Smooth muscle cell (in vitro differentiated cells): ENCODE data around the gene CNTNAP2. TPM values are rescaled to one million over a fixed set of nuclear protein-coding genes. Genes with fewer than 3 reads are reported as not detected.

Experiments
- DNase-seq: peaks from one replicate; lab custom pipeline; 2025; ENCODE audit not compliant: unreplicated experiment; lab: John Stamatoyannopoulos, UW
- H2AFZ ChIP-seq: fragments of 200-600 bp; sonication (generic); 2 replicates; pipeline ENCODE4 v1.6.0; 2016; ENCODE audit warnings: antibody characterized with exemption, low read depth, mild to moderate bottlenecking
- H3F3A ChIP-seq: fragments of 200-600 bp; sonication (generic); 2 replicates; pipeline ENCODE4 v1.6.0; 2017; ENCODE audit warnings: antibody characterized with exemption, low read depth
- H3K27ac ChIP-seq: fragments of 200-600 bp; sonication (generic); 2 replicates; pipeline ENCODE4 v1.5.1; 2016; ENCODE audit warnings: low read depth, mild to moderate bottlenecking
- H3K27me3 ChIP-seq: fragments of 200-600 bp; sonication (generic); 2 replicates; pipeline ENCODE4 v1.6.1; 2016; ENCODE audit warnings: low read depth, mild to moderate bottlenecking
- H3K36me3 ChIP-seq: fragments of 200-600 bp; sonication (generic); 2 replicates; pipeline ENCODE4 v1.5.1; 2016; ENCODE audit warnings: low read depth
- H3K4me1 ChIP-seq: fragments of 200-600 bp; sonication (generic); 2 replicates; pipeline ENCODE4 v1.5.1; 2016; ENCODE audit warnings: low read depth
- H3K4me2 ChIP-seq: fragments of 200-600 bp; sonication (generic); 2 replicates; pipeline ENCODE4 v1.6.0; 2016; ENCODE audit warnings: mild to moderate bottlenecking
- H3K4me3 ChIP-seq: fragments of 200-600 bp; sonication (generic); 2 replicates; pipeline ENCODE4 v1.5.1; 2016; ENCODE audit warnings: mild to moderate bottlenecking
- H3K79me2 ChIP-seq: fragments of 200-600 bp; sonication (generic); 2 replicates; pipeline ENCODE4 v1.6.0; 2016; ENCODE audit warnings: low read depth, mild to moderate bottlenecking
- H3K9ac ChIP-seq: fragments of 200-600 bp; sonication (generic); 2 replicates; pipeline ENCODE4 v1.6.0; 2016; ENCODE audit warnings: low read depth
- H3K9me3 ChIP-seq: fragments of 200-600 bp; sonication (generic); replicated peaks from 2 replicates; pipeline ENCODE4 v1.5.1; 2016; ENCODE audit warnings: low read depth
- H4K20me1 ChIP-seq: fragments of 200-600 bp; sonication (generic); 2 replicates; pipeline ENCODE4 v1.6.0; 2016; ENCODE audit warnings: low read depth
- CTCF ChIP-seq: fragments of 200-600 bp; sonication (generic); IDR thresholded peaks from 2 replicates; pipeline ENCODE4 v1.5.1; 2017; ENCODE audit warnings: borderline replicate concordance, mild to moderate bottlenecking, antibody characterized with exemption; ENCODE audit not compliant: insufficient read depth, poor library complexity, severe bottlenecking
- WGBS: methylation state at CpG from one replicate; pipeline ENCODE4 v1.1.7; 2016; ENCODE audit warnings: low lambda C conversion rate; 5-methylcytosine and 5-hydroxymethylcytosine counted together
- polyA plus RNA-seq: library from polyadenylated mRNA; unstranded; fragments of >200 nt; fragmentation: Nextera tagmentation; extraction: Ambion mirVana; gene quantifications from 2 replicates; pipeline ENCODE4 v1.2.1, GENCODE V29; 2016
- total RNA-seq: library from RNA; depleted of rRNA; stranded (reverse); fragments of >200 nt; gene quantifications from 2 replicates; pipeline ENCODE4 v1.2.3, GENCODE V29; 2014

The CNTNAP2 gene
- total and polyA plus RNA-seq, 2 experiments from 2014 or later = 1.7 to 9.0 TPM

- Histone ChIP-seq H3K4me2 (no peak overlapping the region), H3K36me3 (no peaks in the 10 kb centered on the region), H3K79me2 (no peaks in the 10 kb centered on the region), H3F3A (no peaks in the 10 kb centered on the region), H2AFZ (no peak overlapping the region), H3K4me3 (no peak overlapping the region), H3K9me3 (no peaks in the 10 kb centered on the region), H3K27ac (no peak overlapping the region), H4K20me1 (no peaks in the 10 kb centered on the region), H3K9ac (no peak overlapping the region), H3K4me1 (no peaks in the 10 kb centered on the region), H3K27me3 (no peaks in the 10 kb centered on the region)
- 89% methylated on average over 2 of the region's 2 CpGs for WGBS
- no peak for TF ChIP-seq CTCF
- no peak for DNase-seq
Observed at GRCh38 chr7:147525325-147525724, 1408.7 kb downstream of the CNTNAP2 start.

GRCh38 chr7:147535701-147536111 is 1419.1 kb downstream of the CNTNAP2 start:
- peak overlapping the region; percentile 74 for H3K27ac ChIP-seq
- no peak for DNase-seq

GRCh38 chr7:147539685-147540084 is 1423.1 kb downstream of the CNTNAP2 start:
- Histone ChIP-seq H3K27ac (no peak overlapping the region), H4K20me1 (no peaks in the 10 kb centered on the region), H3K4me1 (peaks cover 6% of the 10 kb centered on the region), H3K36me3 (no peaks in the 10 kb centered on the region), H3K27me3 (no peaks in the 10 kb centered on the region), H3K9me3 (no peaks in the 10 kb centered on the region), H3K9ac (no peak overlapping the region), H2AFZ (no peak overlapping the region), H3K79me2 (no peaks in the 10 kb centered on the region), H3K4me3 (no peak overlapping the region), H3K4me2 (no peak overlapping the region), H3F3A (peaks cover 8% of the 10 kb centered on the region)
- WGBS = 42% methylated on average over 2 of the region's 2 CpGs
- TF ChIP-seq CTCF = no peak
- DNase-seq = no peak

More at GRCh38 chr7:147535701-147536111, 1419.1 kb downstream of the CNTNAP2 start:
- H3K9ac ChIP-seq = no peak overlapping the region
- peak overlapping the region; percentile 78 for H2AFZ ChIP-seq
- 40% methylated on average over 6 of the region's 6 CpGs for WGBS
- no peaks in the 10 kb centered on the region for H4K20me1 ChIP-seq
- peak overlapping the region; percentile 59 for H3K4me2 ChIP-seq
- no peak for TF ChIP-seq CTCF
- no peaks in the 10 kb centered on the region for H3K36me3 ChIP-seq
- H3K4me1 ChIP-seq = peaks cover 6% of the 10 kb centered on the region
- H3K9me3 ChIP-seq = no peaks in the 10 kb centered on the region
- no peaks in the 10 kb centered on the region for H3K79me2 ChIP-seq
- H3K4me3 ChIP-seq = no peak overlapping the region
- H3K27me3 ChIP-seq = no peaks in the 10 kb centered on the region
- peaks cover 8% of the 10 kb centered on the region for H3F3A ChIP-seq

GRCh38 chr7:147540743-147541142 is 1424.1 kb downstream of the CNTNAP2 start:
- H4K20me1 ChIP-seq = no peaks in the 10 kb centered on the region
- H3K27me3 ChIP-seq = no peaks in the 10 kb centered on the region
- no peaks in the 10 kb centered on the region for H3K79me2 ChIP-seq
- peaks cover under 1% of the 10 kb centered on the region for H3K4me1 ChIP-seq
- no peak overlapping the region for H3K4me3 ChIP-seq
- H3K9me3 ChIP-seq = no peaks in the 10 kb centered on the region
- H3K9ac ChIP-seq = no peak overlapping the region
- no peak for DNase-seq
- H3K27ac ChIP-seq = no peak overlapping the region
- 98% methylated on average over 6 of the region's 6 CpGs for WGBS
- H2AFZ ChIP-seq = no peak overlapping the region
- no peak for TF ChIP-seq CTCF
- H3K36me3 ChIP-seq = no peaks in the 10 kb centered on the region
- no peak overlapping the region for H3K4me2 ChIP-seq
- peaks cover 4% of the 10 kb centered on the region for H3F3A ChIP-seq
